Heart left ventricle (tissue), 16 donors: Measurements from ENCODE around the gene ADCY5. TPM values are rescaled to one million over a fixed set of nuclear protein-coding genes. Genes with fewer than 3 reads are reported as not detected.

Experiments used
- ATAC-seq, 4 donors: fragments of 200-7000 bp; cut with Tn5 transposase; one replicate each; pipeline ENCODE4 v1.9.1; 2020 to 2022; ENCODE audit warnings: moderate library complexity in 4 of 4, mild to moderate bottlenecking in 3 of 4, moderate number of reproducible peaks in 1 of 4
- DNase-seq, 5 donors: peaks; one replicate each; pipeline ENCODE4 v3.0.0-alpha.2; 2020
- H3K27ac ChIP-seq, 12 donors: fragments of 200-600 bp; sonication (generic) in 4 of 12; one replicate each; pipeline versions ENCODE4 v1.5.0 to v1.8.0; 2016 to 2022; ENCODE audit warnings: mild to moderate bottlenecking in 2 of 12
- H3K27me3 ChIP-seq, 9 donors: fragments of 200-600 bp; sonication (generic) in 2 of 9; one replicate each; pipeline versions ENCODE4 v1.5.1 to v1.8.0; 2016 to 2022; ENCODE audit warnings: mild to moderate bottlenecking in 3 of 9
- H3K36me3 ChIP-seq, 9 donors: fragments of 200-600 bp; sonication (generic) in 2 of 9; one replicate each; pipeline versions ENCODE4 v1.5.0 to v1.8.0; 2018 to 2022; ENCODE audit warnings: mild to moderate bottlenecking in 2 of 9
- H3K4me1 ChIP-seq, 12 donors: fragments of 200-600 bp; sonication (generic) in 4 of 12; one replicate each; pipeline versions ENCODE4 v1.5.0 to v1.8.0; 2016 to 2022; ENCODE audit warnings: mild to moderate bottlenecking in 3 of 12
- H3K4me3 ChIP-seq, 12 donors: fragments of 200-600 bp; sonication (generic) in 4 of 12; one replicate each; pipeline versions ENCODE4 v1.5.0 to v1.8.0; 2017 to 2022; ENCODE audit warnings: mild to moderate bottlenecking in 9 of 12, moderate library complexity in 4 of 12
- H3K9me3 ChIP-seq, 12 donors: fragments of 200-600 bp; sonication (generic) in 4 of 12; one replicate each; pipeline versions ENCODE4 v1.5.0 to v1.8.0; 2016 to 2022; ENCODE audit warnings: mild to moderate bottlenecking in 1 of 12
- CTCF ChIP-seq, 12 donors: fragments of 200-600 bp; sonication (generic) in 4 of 12; IDR thresholded peaks; one replicate each; pipeline versions ENCODE4 v1.5.0 to v1.8.0; 2018 to 2022; ENCODE audit warnings: antibody characterized with exemption in 12 of 12, mild to moderate bottlenecking in 5 of 12
- POLR2A ChIP-seq, 2 donors: fragments of 450-650 bp; IDR thresholded peaks; one replicate each; pipeline ENCODE4 v1.6.1; 2017; ENCODE audit warnings: antibody characterized with exemption in 2 of 2, mild to moderate bottlenecking in 2 of 2, moderate library complexity in 2 of 2
- WGBS, 4 donors: extraction: QIAGEN DNeasy Blood & Tissue Kit in 2 of 4; methylation state at CpG; one replicate each; pipeline versions ENCODE4 v1.1.5 to v1.1.7; 2013 to 2018; 5-methylcytosine and 5-hydroxymethylcytosine counted together
- intact Hi-C, 10 donors: fragments of 100-400 bp; cut with DNase I; formaldehyde crosslinking; loops; one replicate each; pipeline versions ENCODE4 v1.11.1 to v1.14.2; 2022
- polyA plus RNA-seq, 2 donors: library from polyadenylated mRNA; stranded (reverse); fragments of 200-250 nt; gene quantifications; one replicate each; pipeline ENCODE4 v1.2.3, GENCODE V29; 2013
- total RNA-seq, 9 donors: library from RNA; depleted of rRNA in 2 of 9; stranded (reverse); fragments of >200 nt in 2 of 9; fragmentation: NEBNext Ultra II Directional in 3 of 9; extraction: Animal tissue kit (Norgen Biotek cat#: 25700) in 3 of 9; gene quantifications; one replicate each; pipeline versions ENCODE4 v1.1.0 to v1.2.4, GENCODE V29; 2016 to 2023
- donor health status: ischemic (EF 13 %, LVEDD 7.1; RV severe dilation, severe dysfunction).
- donor health status: healthy with polysubstance abuse.
- donor health status: DM: no; HTN: yes; CAD: no.
- donor health status: DM: no; HTN: no; CAD: no.
- donor health status: ischemic (EF 25% LVEDD 6.9; RV normal size, moderate dysfunction).
- donor health status: ischemic (EF 25% LVEDD 5.7; RV mildly dilated, moderate dysfunction).
- donor health status: healthy.
- donor health status: DM: yes; HTN: yes; CAD: no.
- donor health status: ischemic (EF 35%, LVEDD 5.7; RV mildly dilated, moderate dysfunction).
- donor health status: nonischemic (EF 11% LVEDD 7.7; RV severe dilation, severe dysfunction).
- donor health status: DM: yes; HTN: yes; CAD: no.
- donor health status: PGD.
- donor health status: ischemic (EF 29% LVEDD 5.4; RV normal size, mild dysfunction).
- donor health status: nonischemic (EF 23%, LVEDD 6.1; RV moderate dilation, normal function).

The ADCY5 gene
- total and polyA plus RNA-seq, 11 donors = 78.5 to 276 (median 167) TPM

GRCh38 chr3:123290107-123290930 lies 158.6 kb downstream of the ADCY5 start:
- Histone ChIP-seq H3K27ac (peak overlapping the region in 1 of 12 donors; percentile 59), H3K4me1 (peaks cover 0 to 27% (median 0%) of the 10 kb centered on the region in 12 donors), H3K9me3 (no peaks in the 10 kb centered on the region), H3K36me3 (peaks cover 0 to 85% (median 33%) of the 10 kb centered on the region in 9 donors), H3K4me3 (no peak overlapping the region), H3K27me3 (no peaks in the 10 kb centered on the region)
- peak in 3 of 4 donors; percentile 2 to 14 (median 3) for ATAC-seq
- peak in 1 of 5 donors; percentile 32 for DNase-seq
- intact Hi-C loops = no loop called here
- WGBS, 4 donors = 62 to 76% (median 70%) methylated on average over 13 of the region's 13 CpGs
- TF ChIP-seq CTCF (IDR thresholded peaks at IDR 0.05) = no peak
- TF ChIP-seq POLR2A (IDR thresholded peaks at IDR 0.05) = no peak

GRCh38 chr3:123289391-123290106 lies 159.3 kb downstream of the ADCY5 start:
- Histone ChIP-seq H3K4me1 (peaks cover 0 to 34% (median 0%) of the 10 kb centered on the region in 12 donors), H3K4me3 (no peak overlapping the region), H3K27ac (no peak overlapping the region), H3K9me3 (no peaks in the 10 kb centered on the region), H3K27me3 (no peaks in the 10 kb centered on the region), H3K36me3 (peaks cover 0 to 91% (median 38%) of the 10 kb centered on the region in 9 donors)
- TF ChIP-seq CTCF (IDR thresholded peaks at IDR 0.05) = no peak
- intact Hi-C loops = no loop called here
- ATAC-seq = no peak
- peak in 1 of 5 donors; percentile 20 for DNase-seq
- 91 to 93% (median 92%) methylated on average over 16 to 20 of the region's 20 CpGs for WGBS, 4 donors

GRCh38 chr3:123287962-123288302 lies 161.0 kb downstream of the ADCY5 start:
- WGBS, 4 donors = 67 to 75% (median 72%) methylated on average over 6 of the region's 6 CpGs
- Histone ChIP-seq H3K27me3 (no peaks in the 10 kb centered on the region), H3K4me1 (peaks cover 0 to 34% (median 0%) of the 10 kb centered on the region in 12 donors), H3K4me3 (no peak overlapping the region), H3K36me3 (peaks cover 0 to 91% (median 44%) of the 10 kb centered on the region in 9 donors), H3K9me3 (no peaks in the 10 kb centered on the region), H3K27ac (no peak overlapping the region)
- intact Hi-C loops = no loop called here
- peak in 1 of 5 donors; percentile 25 for DNase-seq
- TF ChIP-seq POLR2A (IDR thresholded peaks at IDR 0.05) (no peak), CTCF (IDR thresholded peaks at IDR 0.05) (no peak)
- ATAC-seq = no peak
